ENCODE results near the gene UBE2O. TPM values are rescaled to one million over a fixed set of nuclear protein-coding genes. Genes with fewer than 3 reads are reported as not detected.

UBE2O gene
- total RNA-seq, 1 experiment from 2014 or later: 57.4 TPM

DNA sequence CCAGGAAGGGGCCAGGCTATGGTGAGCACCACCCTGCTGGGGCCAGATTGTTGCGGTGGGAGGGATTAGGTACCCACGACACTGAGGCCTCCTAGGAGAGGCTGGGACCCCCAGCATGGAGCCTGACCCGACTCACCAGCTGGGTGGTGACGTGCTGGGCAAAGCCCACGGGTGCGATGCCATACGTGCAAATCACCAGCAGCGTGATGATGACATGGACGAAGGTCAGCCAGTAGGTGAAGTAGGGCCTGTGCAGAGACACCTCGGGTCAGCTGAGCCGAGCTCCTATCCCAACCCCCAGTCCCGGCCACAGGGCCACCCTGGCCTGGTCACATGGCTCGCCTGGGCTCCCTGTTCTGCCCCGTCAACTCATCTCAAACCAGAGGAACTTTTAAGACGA is 21.9 kb upstream of the UBE2O start:
- ChIA-PET POLR2A (ENCODE audit: low non-redundant PET) (no interaction called here), CTCF (no interaction called here)
- no peaks in the 10 kb centered on the region for H3K9me3 ChIP-seq (ENCODE audit: low read depth, low read length, poor library complexity, severe bottlenecking)
- H3K27me3 ChIP-seq (replicated peaks; ENCODE audit: insufficient read depth, low read depth, low read length, poor library complexity): no peaks in the 10 kb centered on the region
- H3K27ac ChIP-seq (ENCODE audit: low read depth, low read length, poor library complexity, severe bottlenecking): no peak overlapping the region
- no peak for DNase-seq (ENCODE audit: low spot score)
- H3K4me1 ChIP-seq (ENCODE audit: insufficient read depth, low read length, poor library complexity, severe bottlenecking): no peaks in the 10 kb centered on the region
- H3K36me3 ChIP-seq (ENCODE audit: insufficient read depth, low read length, poor library complexity, severe bottlenecking): no peaks in the 10 kb centered on the region
- H3K4me3 ChIP-seq (ENCODE audit: low read depth, low read length, poor library complexity, severe bottlenecking): no peak overlapping the region
- intact Hi-C loops (cut with micrococcal nuclease; ENCODE audit: unreplicated experiment): no loop called here
- BruUV-seq (replicated peaks): no TSS peak
- no peak for TF ChIP-seq EZH2 (IDR thresholded peaks at IDR 0.05; ENCODE audit: borderline replicate concordance, low read depth, low read length, poor library complexity, severe bottlenecking)
- TF ChIP-seq, protein P1, sequence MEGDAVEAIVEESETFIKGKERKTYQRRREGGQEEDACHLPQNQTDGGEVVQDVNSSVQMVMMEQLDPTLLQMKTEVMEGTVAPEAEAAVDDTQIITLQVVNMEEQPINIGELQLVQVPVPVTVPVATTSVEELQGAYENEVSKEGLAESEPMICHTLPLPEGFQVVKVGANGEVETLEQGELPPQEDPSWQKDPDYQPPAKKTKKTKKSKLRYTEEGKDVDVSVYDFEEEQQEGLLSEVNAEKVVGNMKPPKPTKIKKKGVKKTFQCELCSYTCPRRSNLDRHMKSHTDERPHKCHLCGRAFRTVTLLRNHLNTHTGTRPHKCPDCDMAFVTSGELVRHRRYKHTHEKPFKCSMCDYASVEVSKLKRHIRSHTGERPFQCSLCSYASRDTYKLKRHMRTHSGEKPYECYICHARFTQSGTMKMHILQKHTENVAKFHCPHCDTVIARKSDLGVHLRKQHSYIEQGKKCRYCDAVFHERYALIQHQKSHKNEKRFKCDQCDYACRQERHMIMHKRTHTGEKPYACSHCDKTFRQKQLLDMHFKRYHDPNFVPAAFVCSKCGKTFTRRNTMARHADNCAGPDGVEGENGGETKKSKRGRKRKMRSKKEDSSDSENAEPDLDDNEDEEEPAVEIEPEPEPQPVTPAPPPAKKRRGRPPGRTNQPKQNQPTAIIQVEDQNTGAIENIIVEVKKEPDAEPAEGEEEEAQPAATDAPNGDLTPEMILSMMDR (conservative IDR thresholded peaks at IDR 0.05; ENCODE audit: low read depth, low read length): no peak

DNA sequence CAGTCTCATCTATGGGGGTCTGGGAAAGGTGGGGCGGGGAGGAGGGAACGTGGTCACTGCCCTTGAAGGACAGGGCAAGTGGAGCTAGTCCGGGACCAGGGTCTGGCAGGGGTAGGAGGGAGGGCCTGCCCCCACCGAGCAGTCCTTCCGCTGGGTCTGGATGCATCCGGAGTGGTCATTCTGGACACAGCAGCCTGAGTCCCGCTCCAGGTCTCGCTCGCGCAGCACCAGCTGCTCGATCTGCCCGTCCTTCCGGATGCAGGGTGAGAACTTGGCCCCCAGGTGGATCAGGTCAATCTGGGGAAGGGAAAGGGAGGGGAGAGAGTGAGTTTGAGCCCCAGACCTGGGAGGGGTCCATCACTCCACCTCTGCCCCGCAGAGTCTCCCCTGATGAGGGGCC is 21.3 kb upstream of the UBE2O start:
- Histone ChIP-seq H3K4me1 (ENCODE audit: insufficient read depth, low read length, poor library complexity, severe bottlenecking) (no peaks in the 10 kb centered on the region), H3K27me3 (replicated peaks; ENCODE audit: insufficient read depth, low read depth, low read length, poor library complexity) (no peaks in the 10 kb centered on the region), H3K36me3 (ENCODE audit: insufficient read depth, low read length, poor library complexity, severe bottlenecking) (no peaks in the 10 kb centered on the region), H3K9me3 (ENCODE audit: low read depth, low read length, poor library complexity, severe bottlenecking) (no peaks in the 10 kb centered on the region), H3K27ac (ENCODE audit: low read depth, low read length, poor library complexity, severe bottlenecking) (no peak overlapping the region), H3K4me3 (ENCODE audit: low read depth, low read length, poor library complexity, severe bottlenecking) (no peak overlapping the region)
- no peak for DNase-seq (ENCODE audit: low spot score)
- intact Hi-C loops (cut with micrococcal nuclease; ENCODE audit: unreplicated experiment): no loop called here
- TF ChIP-seq EZH2 (IDR thresholded peaks at IDR 0.05; ENCODE audit: borderline replicate concordance, low read depth, low read length, poor library complexity, severe bottlenecking): no peak
- TF ChIP-seq, protein P1 (conservative IDR thresholded peaks at IDR 0.05; ENCODE audit: low read depth, low read length): no peak
- ChIA-PET CTCF (no interaction called here), POLR2A (ENCODE audit: low non-redundant PET) (no interaction called here)
- no TSS peak for BruUV-seq (replicated peaks)

DNA sequence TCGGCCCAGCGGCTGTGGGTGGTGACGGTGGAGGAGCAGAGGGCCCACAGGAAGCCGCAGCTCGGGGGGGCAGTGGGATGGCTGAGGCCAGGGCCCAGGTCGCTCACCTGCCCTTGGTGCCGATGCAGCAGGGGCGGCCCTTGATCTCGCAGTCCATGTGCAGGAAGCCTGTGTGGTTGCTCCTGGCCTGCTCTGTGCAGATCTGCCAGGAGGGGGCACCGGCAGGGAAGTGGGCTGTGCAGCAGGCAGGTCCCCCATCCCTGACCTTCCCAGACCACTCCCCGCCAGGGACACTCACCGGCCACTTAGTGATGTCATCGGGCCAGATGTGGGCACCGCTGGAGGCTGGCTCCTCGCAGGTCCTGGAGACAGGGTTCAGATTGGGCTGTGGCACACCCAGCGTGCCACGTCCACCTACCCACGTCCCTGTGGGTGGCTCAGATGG is 20.6 kb upstream of the UBE2O start:
- Histone ChIP-seq H3K9me3 (ENCODE audit: low read depth, low read length, poor library complexity, severe bottlenecking) (no peaks in the 10 kb centered on the region), H3K36me3 (ENCODE audit: insufficient read depth, low read length, poor library complexity, severe bottlenecking) (no peaks in the 10 kb centered on the region), H3K27me3 (replicated peaks; ENCODE audit: insufficient read depth, low read depth, low read length, poor library complexity) (no peaks in the 10 kb centered on the region), H3K27ac (ENCODE audit: low read depth, low read length, poor library complexity, severe bottlenecking) (no peak overlapping the region), H3K4me3 (ENCODE audit: low read depth, low read length, poor library complexity, severe bottlenecking) (no peak overlapping the region), H3K4me1 (ENCODE audit: insufficient read depth, low read length, poor library complexity, severe bottlenecking) (no peaks in the 10 kb centered on the region)
- no TSS peak for BruUV-seq (replicated peaks)
- ChIA-PET POLR2A (ENCODE audit: low non-redundant PET) (no interaction called here), CTCF (interaction anchor here (0.6 kb wide), 1 partner anchor 30 kb away, joined by 3 read pairs; no protein-coding TSS in a partner anchor)
- TF ChIP-seq, protein P1 (conservative IDR thresholded peaks at IDR 0.05; ENCODE audit: low read depth, low read length): peak; percentile 37; the same call in 1 of the 2 replicates
- no peak for TF ChIP-seq EZH2 (IDR thresholded peaks at IDR 0.05; ENCODE audit: borderline replicate concordance, low read depth, low read length, poor library complexity, severe bottlenecking)
- DNase-seq (ENCODE audit: low spot score): no peak
- intact Hi-C loops (cut with micrococcal nuclease; ENCODE audit: unreplicated experiment): no loop called here
